Measurements from ENCODE around the gene WDR72. TPM values are rescaled to one million over a fixed set of nuclear protein-coding genes. Genes with fewer than 3 reads are reported as not detected.

The WDR72 gene
- total RNA-seq, result 0.31 TPM

DNA sequence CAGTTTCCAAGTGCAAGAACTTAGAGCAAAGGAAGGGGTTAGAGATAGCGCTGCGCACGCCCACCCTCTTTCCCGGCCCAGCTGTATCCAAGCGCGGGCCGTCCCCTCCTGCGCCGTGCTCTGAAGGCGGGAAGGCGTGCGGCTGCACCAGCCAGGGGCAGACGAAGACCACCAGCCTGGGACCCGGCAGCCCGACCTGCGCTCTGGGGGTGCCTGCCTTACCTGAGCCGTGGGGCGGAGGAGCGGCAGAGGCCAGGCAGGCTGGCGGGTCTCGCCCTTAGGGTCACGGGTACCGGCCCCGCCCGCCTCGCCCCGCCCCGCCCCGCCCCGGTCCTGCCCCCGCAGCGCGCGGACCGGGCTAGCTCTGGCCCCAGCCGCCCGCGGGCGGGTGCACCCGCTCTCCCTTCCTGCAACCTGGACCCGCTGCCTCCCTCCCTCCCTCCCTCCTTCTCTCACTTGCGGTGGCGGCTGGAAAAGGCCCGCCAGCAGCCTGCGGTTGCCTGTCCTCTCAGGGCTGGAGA is at the start of gene WDR72:
TSS of gene WDR72 (minus strand) at position 253 of the 521 bp plus-strand sequence. CDS start 26,514 bp downstream, outside the sequence.

Small RNAs within 50 kb of the gene (small RNA-seq; reads per million reads assigned to genes)
- gene RNU2-53P (ENCODE audit: low replicate concordance), result 0.24 reads per million
- not detected for gene RNU6-449P (ENCODE audit: low replicate concordance)

Other genes with a start within 250 kb of the WDR72 start
- 28.2 TPM for gene UNC13C, start 218.8 kb upstream of the WDR72 start, total RNA-seq

Data from parietal lobe (tissue), 2 donors.